Endothelial cell (in vitro differentiated cells): Measurements from ENCODE around the gene GCLM. TPM values are rescaled to one million over a fixed set of nuclear protein-coding genes. Genes with fewer than 3 reads are reported as not detected.

Source experiments
- DNase-seq: peaks from one replicate; pipeline ENCODE4 v3.0.0; 2021; ENCODE audit warnings: low spot score
- H3K27ac Mint-ChIP-seq: one replicate; pipeline ENCODE4 v1.8.0; 2021; ENCODE audit warnings: mixed read lengths, inconsistent platforms; ENCODE audit not compliant: unreplicated experiment
- H3K27me3 Mint-ChIP-seq: one replicate; pipeline ENCODE4 v1.8.0; 2021; ENCODE audit warnings: mild to moderate bottlenecking, moderate library complexity, mixed read lengths, inconsistent platforms; ENCODE audit not compliant: unreplicated experiment
- H3K36me3 Mint-ChIP-seq: one replicate; pipeline ENCODE4 v1.8.0; 2021; ENCODE audit warnings: mild to moderate bottlenecking, low read depth, mixed read lengths, inconsistent platforms; ENCODE audit not compliant: unreplicated experiment
- H3K4me1 Mint-ChIP-seq: one replicate; pipeline ENCODE4 v1.8.0; 2021; ENCODE audit warnings: mild to moderate bottlenecking, mixed read lengths, inconsistent platforms; ENCODE audit not compliant: unreplicated experiment
- H3K4me3 Mint-ChIP-seq: one replicate; pipeline ENCODE4 v1.8.0; 2021; ENCODE audit warnings: mild to moderate bottlenecking, mixed read lengths, inconsistent platforms; ENCODE audit not compliant: unreplicated experiment
- H3K9me3 Mint-ChIP-seq: one replicate; pipeline ENCODE4 v1.8.0; 2021; ENCODE audit warnings: mixed read lengths, inconsistent platforms; ENCODE audit not compliant: unreplicated experiment
- CTCF ChIP-seq: fragments of 200-600 bp; sonication (generic); IDR thresholded peaks from one replicate; pipeline ENCODE4 v1.5.0; 2021; ENCODE audit warnings: antibody characterized with exemption; ENCODE audit not compliant: unreplicated experiment
- total RNA-seq: library from RNA; stranded (reverse); fragmentation: NEBNext Ultra II Directional; extraction: Animal tissue kit (Norgen Biotek cat#: 25700); gene quantifications from one replicate; pipeline ENCODE4 v1.2.1, GENCODE V29; 2021; ENCODE audit not compliant: unreplicated experiment

The GCLM gene
- total RNA-seq, 1 donor from 2014 or later = 17.1 TPM

- peaks cover 4% of the 10 kb centered on the region for H3K9me3 Mint-ChIP-seq
- H3K4me1 Mint-ChIP-seq = peaks cover 22% of the 10 kb centered on the region
- H3K27ac Mint-ChIP-seq = peak overlapping the region; percentile 90
- no peak for TF ChIP-seq CTCF
- DNase-seq = peak; percentile 83
- H3K4me3 Mint-ChIP-seq = peak overlapping the region; percentile 94
- peaks cover 13% of the 10 kb centered on the region for H3K36me3 Mint-ChIP-seq
- peaks cover 16% of the 10 kb centered on the region for H3K27me3 Mint-ChIP-seq
Observed at GRCh38 chr1:93846992-93847810, 62.0 kb downstream of the GCLM start.

GRCh38 chr1:93846206-93846991, 62.8 kb downstream of the GCLM start:
- H3K27me3 Mint-ChIP-seq = peaks cover 16% of the 10 kb centered on the region
- peak; percentile 36 for TF ChIP-seq CTCF
- H3K36me3 Mint-ChIP-seq = peaks cover 16% of the 10 kb centered on the region
- peaks cover 4% of the 10 kb centered on the region for H3K9me3 Mint-ChIP-seq
- H3K27ac Mint-ChIP-seq = peak overlapping the region; percentile 70
- peak; percentile 83 for DNase-seq
- H3K4me1 Mint-ChIP-seq = peaks cover 22% of the 10 kb centered on the region
- peak overlapping the region; percentile 89 for H3K4me3 Mint-ChIP-seq

- H3K4me1 Mint-ChIP-seq = peaks cover 22% of the 10 kb centered on the region
- peak overlapping the region; percentile 70 for H3K27ac Mint-ChIP-seq
- no peak for TF ChIP-seq CTCF
- DNase-seq = no peak
- peak overlapping the region; percentile 89 for H3K4me3 Mint-ChIP-seq
- H3K36me3 Mint-ChIP-seq = peaks cover 16% of the 10 kb centered on the region
- peaks cover 16% of the 10 kb centered on the region for H3K27me3 Mint-ChIP-seq
- H3K9me3 Mint-ChIP-seq = peaks cover 4% of the 10 kb centered on the region
Observed at GRCh38 chr1:93845538-93846205, 63.6 kb downstream of the GCLM start.

GRCh38 chr1:93844262-93845045, 64.8 kb downstream of the GCLM start:
- H3K4me3 Mint-ChIP-seq = no peak overlapping the region
- peaks cover 22% of the 10 kb centered on the region for H3K36me3 Mint-ChIP-seq
- TF ChIP-seq CTCF = peak; percentile 32
- H3K27ac Mint-ChIP-seq = no peak overlapping the region
- peak; percentile 28 for DNase-seq
- H3K27me3 Mint-ChIP-seq = peaks cover 16% of the 10 kb centered on the region
- H3K9me3 Mint-ChIP-seq = no peaks in the 10 kb centered on the region
- peaks cover 22% of the 10 kb centered on the region for H3K4me1 Mint-ChIP-seq
